HEK293 (cell line): Measurements from ENCODE around the gene TP53BP1.

Source experiments
- GLIS1 ChIP-seq: fragments of 450-650 bp; formaldehyde crosslinking; IDR thresholded peaks from 2 replicates; pipeline ENCODE4 v1.5.1; 2016; ENCODE audit warnings: missing biosample characterization, missing genetic modification characterization
- MZF1 ChIP-seq: fragments of 450-650 bp; formaldehyde crosslinking; IDR thresholded peaks from 2 replicates; pipeline ENCODE4 v1.5.1; 2017; ENCODE audit warnings: missing biosample characterization, missing genetic modification characterization, borderline replicate concordance
- SCRT2 ChIP-seq: fragments of 450-650 bp; formaldehyde crosslinking; IDR thresholded peaks from 2 replicates; pipeline ENCODE4 v1.5.1; 2016; ENCODE audit warnings: missing biosample characterization, missing genetic modification characterization
- YY2 ChIP-seq: fragments of 450-650 bp; formaldehyde crosslinking; IDR thresholded peaks from 2 replicates; pipeline ENCODE4 v1.5.1; 2016; ENCODE audit warnings: missing biosample characterization, missing genetic modification characterization
- ZBTB17 ChIP-seq: fragments of 450-650 bp; formaldehyde crosslinking; IDR thresholded peaks from 2 replicates; pipeline ENCODE4 v1.5.1; 2016; ENCODE audit warnings: missing biosample characterization, missing genetic modification characterization
- ZEB2 ChIP-seq: fragments of 450-650 bp; formaldehyde crosslinking; IDR thresholded peaks from 2 replicates; pipeline ENCODE4 v1.5.1; 2016; ENCODE audit warnings: missing biosample characterization, missing genetic modification characterization
- ZFP3 ChIP-seq: fragments of 450-650 bp; formaldehyde crosslinking; IDR thresholded peaks from 2 replicates; pipeline ENCODE4 v1.5.1; 2016; ENCODE audit warnings: low read depth, missing biosample characterization, missing genetic modification characterization
- ZNF24 ChIP-seq: fragments of 450-650 bp; formaldehyde crosslinking; IDR thresholded peaks from 2 replicates; pipeline ENCODE4 v1.5.1; 2016; ENCODE audit warnings: missing biosample characterization, missing genetic modification characterization
- ZNF324 ChIP-seq: fragments of 450-650 bp; formaldehyde crosslinking; IDR thresholded peaks from 2 replicates; pipeline ENCODE4 v1.5.1; 2016; ENCODE audit warnings: missing biosample characterization, missing genetic modification characterization
- ZNF391 ChIP-seq: fragments of 450-650 bp; formaldehyde crosslinking; IDR thresholded peaks from 2 replicates; pipeline ENCODE4 v1.5.1; 2016; ENCODE audit warnings: low read depth, missing biosample characterization, missing genetic modification characterization, borderline replicate concordance
- ZNF426 ChIP-seq: fragments of 450-650 bp; formaldehyde crosslinking; IDR thresholded peaks from 2 replicates; pipeline ENCODE4 v1.5.1; 2017; ENCODE audit warnings: missing biosample characterization, missing genetic modification characterization, mild to moderate bottlenecking, inconsistent platforms, moderate library complexity
- ZNF544 ChIP-seq: fragments of 450-650 bp; formaldehyde crosslinking; IDR thresholded peaks from 2 replicates; pipeline ENCODE4 v1.5.0; 2017; ENCODE audit warnings: missing biosample characterization, missing genetic modification characterization
- ZNF549 ChIP-seq: fragments of 450-650 bp; IDR thresholded peaks from 2 replicates; pipeline ENCODE4 v1.5.1; 2018; ENCODE audit warnings: missing biosample characterization, missing genetic modification characterization, mild to moderate bottlenecking, inconsistent platforms, moderate library complexity
- ZNF560 ChIP-seq: fragments of 450-650 bp; formaldehyde crosslinking; IDR thresholded peaks from 2 replicates; pipeline ENCODE4 v1.5.1; 2017; ENCODE audit warnings: missing biosample characterization, missing genetic modification characterization, borderline replicate concordance
- ZNF629 ChIP-seq: fragments of 450-650 bp; formaldehyde crosslinking; IDR thresholded peaks from 2 replicates; pipeline ENCODE4 v1.5.1; 2017; ENCODE audit warnings: missing biosample characterization, missing genetic modification characterization
- ZNF654 ChIP-seq: fragments of 450-650 bp; formaldehyde crosslinking; IDR thresholded peaks from 2 replicates; pipeline ENCODE4 v1.5.1; 2016; ENCODE audit warnings: low read depth, missing biosample characterization, missing genetic modification characterization
- ZNF658 ChIP-seq: fragments of 450-650 bp; formaldehyde crosslinking; IDR thresholded peaks from 2 replicates; pipeline ENCODE4; 2016; ENCODE audit warnings: missing biosample characterization, missing genetic modification characterization
- ZNF660 ChIP-seq: fragments of 450-650 bp; IDR thresholded peaks from 2 replicates; pipeline ENCODE4 v1.5.1; 2018; ENCODE audit warnings: missing biosample characterization, mild to moderate bottlenecking, missing genetic modification characterization
- ZNF701 ChIP-seq: fragments of 450-650 bp; formaldehyde crosslinking; IDR thresholded peaks from 2 replicates; pipeline ENCODE4 v1.5.1; 2016; ENCODE audit warnings: missing biosample characterization, missing genetic modification characterization
- ZNF791 ChIP-seq: fragments of 450-650 bp; formaldehyde crosslinking; IDR thresholded peaks from 2 replicates; pipeline ENCODE4 v1.5.1; 2016; ENCODE audit warnings: missing biosample characterization, missing genetic modification characterization
- ZNF792 ChIP-seq: fragments of 450-650 bp; formaldehyde crosslinking; IDR thresholded peaks from 2 replicates; pipeline ENCODE4 v1.5.1; 2016; ENCODE audit warnings: missing biosample characterization, missing genetic modification characterization
- TF ChIP-seq, protein P1 (sequence below): fragments of 450-650 bp; formaldehyde crosslinking; IDR thresholded peaks from 2 replicates; pipeline ENCODE4 v1.5.1; 2016; ENCODE audit warnings: missing biosample characterization, missing genetic modification characterization
- TF ChIP-seq, protein P2 (sequence below): fragments of 450-650 bp; formaldehyde crosslinking; IDR thresholded peaks from 2 replicates; pipeline ENCODE4 v1.5.1; 2016; ENCODE audit warnings: missing biosample characterization, missing genetic modification characterization
- TF ChIP-seq, protein P3 (sequence below): fragments of 450-650 bp; formaldehyde crosslinking; IDR thresholded peaks from 2 replicates; pipeline ENCODE4 v1.5.1; 2016; ENCODE audit warnings: missing biosample characterization, missing genetic modification characterization
- TF ChIP-seq, protein P4 (sequence below): IDR thresholded peaks from 2 replicates; pipeline ENCODE4 v1.6.1; 2011; ENCODE audit warnings: mild to moderate bottlenecking, low read depth, low read length, borderline replicate concordance
- TF ChIP-seq, protein P5 (sequence below): fragments of 450-650 bp; formaldehyde crosslinking; IDR thresholded peaks from 2 replicates; pipeline ENCODE4 v1.5.1; 2016; ENCODE audit warnings: missing biosample characterization, missing genetic modification characterization, borderline replicate concordance
- TF ChIP-seq, protein P6 (sequence below): fragments of 450-650 bp; formaldehyde crosslinking; IDR thresholded peaks from 2 replicates; pipeline ENCODE4 v1.5.1; 2016; ENCODE audit warnings: missing biosample characterization, missing genetic modification characterization

Gene TP53BP1

DNA sequence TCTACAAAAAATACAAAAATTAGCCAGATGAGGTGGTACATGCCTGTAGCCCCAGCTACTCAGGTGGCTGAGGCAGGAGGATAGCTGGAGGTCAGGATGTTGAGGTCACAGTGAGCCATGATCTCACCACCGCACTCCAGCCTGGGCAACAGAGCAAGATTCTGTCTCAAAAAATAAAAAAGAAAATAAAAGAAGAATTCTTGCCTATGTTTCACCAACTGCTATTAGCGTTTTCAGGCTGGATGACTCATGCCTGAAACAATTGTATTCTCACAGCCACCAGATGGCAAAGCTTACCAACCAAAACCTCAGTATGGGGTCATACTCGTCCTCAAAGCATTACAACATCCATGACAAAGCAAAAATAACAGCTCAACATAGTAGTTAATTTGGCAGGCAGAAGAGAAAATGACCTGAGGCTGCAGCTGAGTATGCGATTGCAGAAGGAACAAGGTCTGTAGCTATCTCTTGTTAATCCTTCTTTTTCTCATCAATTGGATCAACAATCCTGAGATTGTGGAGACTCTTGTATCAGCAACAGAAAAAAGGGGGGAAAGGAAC is 52.2 kb downstream of the TP53BP1 start (continued):
- TF ChIP-seq SCRT2 (tag by site-specific recombination) (no peak; the same call in 1 of the 2 replicates), ZNF391 (tag by site-specific recombination) (0 out of 2 replicates have a peak, but pooled peaks have one; percentile 35), ZNF24 (tag by site-specific recombination) (0 out of 2 replicates have a peak, but pooled peaks have one; percentile 39), MZF1 (tag by site-specific recombination) (no peak), ZNF629 (tag by site-specific recombination) (peak; percentile 90), ZNF560 (tag by site-specific recombination) (no peak), YY2 (no peak), ZNF654 (peak; percentile 89), ZEB2 (peak; percentile 83), ZNF544 (tag by site-specific recombination) (no peak), ZNF660 (tag by site-specific recombination) (peak; percentile 91), ZNF791 (no peak), ZFP3 (tag by site-specific recombination) (no peak), ZNF658 (no peak), ZNF792 (tag by site-specific recombination) (no peak), ZBTB17 (tag by site-specific recombination) (peak; percentile 85), GLIS1 (tag by site-specific recombination) (peak; percentile 68), ZNF426 (tag by site-specific recombination) (no peak), ZNF701 (tag by site-specific recombination) (no peak), ZNF549 (tag by site-specific recombination) (no peak), ZNF324 (tag by site-specific recombination) (peak; percentile 52; the same call in 1 of the 2 replicates)
- TF ChIP-seq, protein P1, sequence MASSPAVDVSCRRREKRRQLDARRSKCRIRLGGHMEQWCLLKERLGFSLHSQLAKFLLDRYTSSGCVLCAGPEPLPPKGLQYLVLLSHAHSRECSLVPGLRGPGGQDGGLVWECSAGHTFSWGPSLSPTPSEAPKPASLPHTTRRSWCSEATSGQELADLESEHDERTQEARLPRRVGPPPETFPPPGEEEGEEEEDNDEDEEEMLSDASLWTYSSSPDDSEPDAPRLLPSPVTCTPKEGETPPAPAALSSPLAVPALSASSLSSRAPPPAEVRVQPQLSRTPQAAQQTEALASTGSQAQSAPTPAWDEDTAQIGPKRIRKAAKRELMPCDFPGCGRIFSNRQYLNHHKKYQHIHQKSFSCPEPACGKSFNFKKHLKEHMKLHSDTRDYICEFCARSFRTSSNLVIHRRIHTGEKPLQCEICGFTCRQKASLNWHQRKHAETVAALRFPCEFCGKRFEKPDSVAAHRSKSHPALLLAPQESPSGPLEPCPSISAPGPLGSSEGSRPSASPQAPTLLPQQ (tag by site-specific recombination) = peak; percentile 57
- TF ChIP-seq, protein P2, sequence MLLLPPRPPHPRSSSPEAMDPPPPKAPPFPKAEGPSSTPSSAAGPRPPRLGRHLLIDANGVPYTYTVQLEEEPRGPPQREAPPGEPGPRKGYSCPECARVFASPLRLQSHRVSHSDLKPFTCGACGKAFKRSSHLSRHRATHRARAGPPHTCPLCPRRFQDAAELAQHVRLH = no peak
- TF ChIP-seq, protein P3, sequence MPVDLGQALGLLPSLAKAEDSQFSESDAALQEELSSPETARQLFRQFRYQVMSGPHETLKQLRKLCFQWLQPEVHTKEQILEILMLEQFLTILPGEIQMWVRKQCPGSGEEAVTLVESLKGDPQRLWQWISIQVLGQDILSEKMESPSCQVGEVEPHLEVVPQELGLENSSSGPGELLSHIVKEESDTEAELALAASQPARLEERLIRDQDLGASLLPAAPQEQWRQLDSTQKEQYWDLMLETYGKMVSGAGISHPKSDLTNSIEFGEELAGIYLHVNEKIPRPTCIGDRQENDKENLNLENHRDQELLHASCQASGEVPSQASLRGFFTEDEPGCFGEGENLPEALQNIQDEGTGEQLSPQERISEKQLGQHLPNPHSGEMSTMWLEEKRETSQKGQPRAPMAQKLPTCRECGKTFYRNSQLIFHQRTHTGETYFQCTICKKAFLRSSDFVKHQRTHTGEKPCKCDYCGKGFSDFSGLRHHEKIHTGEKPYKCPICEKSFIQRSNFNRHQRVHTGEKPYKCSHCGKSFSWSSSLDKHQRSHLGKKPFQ (tag by site-specific recombination) = no peak
- TF ChIP-seq, protein P4, sequence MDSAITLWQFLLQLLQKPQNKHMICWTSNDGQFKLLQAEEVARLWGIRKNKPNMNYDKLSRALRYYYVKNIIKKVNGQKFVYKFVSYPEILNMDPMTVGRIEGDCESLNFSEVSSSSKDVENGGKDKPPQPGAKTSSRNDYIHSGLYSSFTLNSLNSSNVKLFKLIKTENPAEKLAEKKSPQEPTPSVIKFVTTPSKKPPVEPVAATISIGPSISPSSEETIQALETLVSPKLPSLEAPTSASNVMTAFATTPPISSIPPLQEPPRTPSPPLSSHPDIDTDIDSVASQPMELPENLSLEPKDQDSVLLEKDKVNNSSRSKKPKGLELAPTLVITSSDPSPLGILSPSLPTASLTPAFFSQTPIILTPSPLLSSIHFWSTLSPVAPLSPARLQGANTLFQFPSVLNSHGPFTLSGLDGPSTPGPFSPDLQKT = no peak
- TF ChIP-seq, protein P5, sequence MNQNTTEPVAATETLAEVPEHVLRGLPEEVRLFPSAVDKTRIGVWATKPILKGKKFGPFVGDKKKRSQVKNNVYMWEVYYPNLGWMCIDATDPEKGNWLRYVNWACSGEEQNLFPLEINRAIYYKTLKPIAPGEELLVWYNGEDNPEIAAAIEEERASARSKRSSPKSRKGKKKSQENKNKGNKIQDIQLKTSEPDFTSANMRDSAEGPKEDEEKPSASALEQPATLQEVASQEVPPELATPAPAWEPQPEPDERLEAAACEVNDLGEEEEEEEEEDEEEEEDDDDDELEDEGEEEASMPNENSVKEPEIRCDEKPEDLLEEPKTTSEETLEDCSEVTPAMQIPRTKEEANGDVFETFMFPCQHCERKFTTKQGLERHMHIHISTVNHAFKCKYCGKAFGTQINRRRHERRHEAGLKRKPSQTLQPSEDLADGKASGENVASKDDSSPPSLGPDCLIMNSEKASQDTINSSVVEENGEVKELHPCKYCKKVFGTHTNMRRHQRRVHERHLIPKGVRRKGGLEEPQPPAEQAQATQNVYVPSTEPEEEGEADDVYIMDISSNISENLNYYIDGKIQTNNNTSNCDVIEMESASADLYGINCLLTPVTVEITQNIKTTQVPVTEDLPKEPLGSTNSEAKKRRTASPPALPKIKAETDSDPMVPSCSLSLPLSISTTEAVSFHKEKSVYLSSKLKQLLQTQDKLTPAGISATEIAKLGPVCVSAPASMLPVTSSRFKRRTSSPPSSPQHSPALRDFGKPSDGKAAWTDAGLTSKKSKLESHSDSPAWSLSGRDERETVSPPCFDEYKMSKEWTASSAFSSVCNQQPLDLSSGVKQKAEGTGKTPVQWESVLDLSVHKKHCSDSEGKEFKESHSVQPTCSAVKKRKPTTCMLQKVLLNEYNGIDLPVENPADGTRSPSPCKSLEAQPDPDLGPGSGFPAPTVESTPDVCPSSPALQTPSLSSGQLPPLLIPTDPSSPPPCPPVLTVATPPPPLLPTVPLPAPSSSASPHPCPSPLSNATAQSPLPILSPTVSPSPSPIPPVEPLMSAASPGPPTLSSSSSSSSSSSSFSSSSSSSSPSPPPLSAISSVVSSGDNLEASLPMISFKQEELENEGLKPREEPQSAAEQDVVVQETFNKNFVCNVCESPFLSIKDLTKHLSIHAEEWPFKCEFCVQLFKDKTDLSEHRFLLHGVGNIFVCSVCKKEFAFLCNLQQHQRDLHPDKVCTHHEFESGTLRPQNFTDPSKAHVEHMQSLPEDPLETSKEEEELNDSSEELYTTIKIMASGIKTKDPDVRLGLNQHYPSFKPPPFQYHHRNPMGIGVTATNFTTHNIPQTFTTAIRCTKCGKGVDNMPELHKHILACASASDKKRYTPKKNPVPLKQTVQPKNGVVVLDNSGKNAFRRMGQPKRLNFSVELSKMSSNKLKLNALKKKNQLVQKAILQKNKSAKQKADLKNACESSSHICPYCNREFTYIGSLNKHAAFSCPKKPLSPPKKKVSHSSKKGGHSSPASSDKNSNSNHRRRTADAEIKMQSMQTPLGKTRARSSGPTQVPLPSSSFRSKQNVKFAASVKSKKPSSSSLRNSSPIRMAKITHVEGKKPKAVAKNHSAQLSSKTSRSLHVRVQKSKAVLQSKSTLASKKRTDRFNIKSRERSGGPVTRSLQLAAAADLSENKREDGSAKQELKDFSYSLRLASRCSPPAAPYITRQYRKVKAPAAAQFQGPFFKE (tag by site-specific recombination) = no peak
- TF ChIP-seq, protein P6, sequence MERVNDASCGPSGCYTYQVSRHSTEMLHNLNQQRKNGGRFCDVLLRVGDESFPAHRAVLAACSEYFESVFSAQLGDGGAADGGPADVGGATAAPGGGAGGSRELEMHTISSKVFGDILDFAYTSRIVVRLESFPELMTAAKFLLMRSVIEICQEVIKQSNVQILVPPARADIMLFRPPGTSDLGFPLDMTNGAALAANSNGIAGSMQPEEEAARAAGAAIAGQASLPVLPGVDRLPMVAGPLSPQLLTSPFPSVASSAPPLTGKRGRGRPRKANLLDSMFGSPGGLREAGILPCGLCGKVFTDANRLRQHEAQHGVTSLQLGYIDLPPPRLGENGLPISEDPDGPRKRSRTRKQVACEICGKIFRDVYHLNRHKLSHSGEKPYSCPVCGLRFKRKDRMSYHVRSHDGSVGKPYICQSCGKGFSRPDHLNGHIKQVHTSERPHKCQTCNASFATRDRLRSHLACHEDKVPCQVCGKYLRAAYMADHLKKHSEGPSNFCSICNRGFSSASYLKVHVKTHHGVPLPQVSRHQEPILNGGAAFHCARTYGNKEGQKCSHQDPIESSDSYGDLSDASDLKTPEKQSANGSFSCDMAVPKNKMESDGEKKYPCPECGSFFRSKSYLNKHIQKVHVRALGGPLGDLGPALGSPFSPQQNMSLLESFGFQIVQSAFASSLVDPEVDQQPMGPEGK (tag by site-specific recombination) = peak; percentile 36; the same call in 1 of the 2 replicates
